ENCODE measurements around the gene TGFB3. TPM values are rescaled to one million over a fixed set of nuclear protein-coding genes. Genes with fewer than 3 reads are reported as not detected.
"Not testable (repeated sequence)": the region's sequence is repeated elsewhere in the genome, so short reads cannot be mapped to it uniquely, and the experiment has no call there.

TGFB3 gene
- total and polyA plus RNA-seq, 2 experiments from 2014 or later, result 11.6 to 13.9 TPM

GRCh38 chr14:76015668-76016067, 33.9 kb upstream of the TGFB3 start:
- H3K4me3 ChIP-seq, result no peak overlapping the region
- H3K27me3 ChIP-seq, result no peaks in the 10 kb centered on the region
- no peaks in the 10 kb centered on the region for H3K9me3 ChIP-seq (ENCODE audit: low read depth)
- no peak for DNase-seq (ENCODE audit: low read depth in 1 of 2, low spot score in 1 of 2)
- no peaks in the 10 kb centered on the region for H3K36me3 ChIP-seq
- no peak for TF ChIP-seq CTCF (IDR thresholded peaks at IDR 0.05; ENCODE audit: low read depth, low read length)
- no peak overlapping the region for H3K27ac ChIP-seq
- H3K4me1 ChIP-seq (ENCODE audit: low read depth), result peaks cover 10% of the 10 kb centered on the region

- Histone ChIP-seq H3K36me3 (no peaks in the 10 kb centered on the region), H3K4me1 (ENCODE audit: low read depth) (peaks cover 10% of the 10 kb centered on the region), H3K27me3 (no peaks in the 10 kb centered on the region), H3K9me3 (ENCODE audit: low read depth) (no peaks in the 10 kb centered on the region), H3K27ac (no peak overlapping the region), H3K4me3 (no peak overlapping the region)
- DNase-seq (ENCODE audit: low read depth in 1 of 2, low spot score in 1 of 2), result no peak
- TF ChIP-seq CTCF (IDR thresholded peaks at IDR 0.05; ENCODE audit: low read depth, low read length), result no peak
These were observed 33.4 kb upstream of the TGFB3 start for GRCh38 chr14:76015191-76015590.

GRCh38 chr14:76012354-76012753, 30.6 kb upstream of the TGFB3 start:
- TF ChIP-seq CTCF (IDR thresholded peaks at IDR 0.05; ENCODE audit: low read depth, low read length), result no peak
- Histone ChIP-seq H3K27ac (peak overlapping the region; percentile 49), H3K27me3 (no peaks in the 10 kb centered on the region), H3K9me3 (ENCODE audit: low read depth) (no peaks in the 10 kb centered on the region), H3K36me3 (peaks cover 8% of the 10 kb centered on the region), H3K4me1 (ENCODE audit: low read depth) (peaks cover 10% of the 10 kb centered on the region), H3K4me3 (no peak overlapping the region)
- peak; percentile 22 to 34 for DNase-seq (ENCODE audit: low read depth in 1 of 2, low spot score in 1 of 2)

GRCh38 chr14:76011930-76012329, 30.1 kb upstream of the TGFB3 start:
- Histone ChIP-seq H3K4me3 (no peak overlapping the region), H3K27ac (no peak overlapping the region), H3K27me3 (no peaks in the 10 kb centered on the region), H3K9me3 (ENCODE audit: low read depth) (no peaks in the 10 kb centered on the region), H3K36me3 (peaks cover 8% of the 10 kb centered on the region), H3K4me1 (ENCODE audit: low read depth) (peaks cover 10% of the 10 kb centered on the region)
- no peak for TF ChIP-seq CTCF (IDR thresholded peaks at IDR 0.05; ENCODE audit: low read depth, low read length)
- DNase-seq (ENCODE audit: low read depth in 1 of 2, low spot score in 1 of 2), result no peak

- not testable (repeated sequence) for H3K27me3 ChIP-seq; DNase-seq (ENCODE audit: low read depth in 1 of 2, low spot score in 1 of 2); H3K36me3 ChIP-seq; H3K4me1 ChIP-seq (ENCODE audit: low read depth); H3K9me3 ChIP-seq (ENCODE audit: low read depth); H3K4me3 ChIP-seq; H3K27ac ChIP-seq
These were observed 27.8 kb upstream of the TGFB3 start for GRCh38 chr14:76009627-76010026.

GRCh38 chr14:76007852-76008251, 26.1 kb upstream of the TGFB3 start:
- Histone ChIP-seq H3K4me1 (ENCODE audit: low read depth) (peaks cover 6% of the 10 kb centered on the region), H3K27me3 (no peaks in the 10 kb centered on the region), H3K9me3 (ENCODE audit: low read depth) (no peaks in the 10 kb centered on the region), H3K27ac (no peak overlapping the region), H3K36me3 (peaks cover 8% of the 10 kb centered on the region), H3K4me3 (no peak overlapping the region)
- DNase-seq (ENCODE audit: low read depth in 1 of 2, low spot score in 1 of 2), result no peak
- TF ChIP-seq CTCF (IDR thresholded peaks at IDR 0.05; ENCODE audit: low read depth, low read length), result no peak

Data from cardiac muscle cell (in vitro differentiated cells and primary cell).